ENCODE results near the gene GRID1.

- TF ChIP-seq CTCF (IDR thresholded peaks at IDR 0.05): no peak
- no peak for TF ChIP-seq POLR2A (IDR thresholded peaks at IDR 0.05)
Measured at GRCh38 chr10:86217371-86218080, 149.1 kb downstream of the GRID1 start.
